Medulla oblongata (tissue), 1 donor: Measurements from ENCODE around the gene LLGL1.

Experiments
- DNase-seq: peaks from one replicate; pipeline ENCODE4 v3.0.0-alpha.2; 2015; ENCODE audit errors: extremely low spot score

The LLGL1 gene

DNA sequence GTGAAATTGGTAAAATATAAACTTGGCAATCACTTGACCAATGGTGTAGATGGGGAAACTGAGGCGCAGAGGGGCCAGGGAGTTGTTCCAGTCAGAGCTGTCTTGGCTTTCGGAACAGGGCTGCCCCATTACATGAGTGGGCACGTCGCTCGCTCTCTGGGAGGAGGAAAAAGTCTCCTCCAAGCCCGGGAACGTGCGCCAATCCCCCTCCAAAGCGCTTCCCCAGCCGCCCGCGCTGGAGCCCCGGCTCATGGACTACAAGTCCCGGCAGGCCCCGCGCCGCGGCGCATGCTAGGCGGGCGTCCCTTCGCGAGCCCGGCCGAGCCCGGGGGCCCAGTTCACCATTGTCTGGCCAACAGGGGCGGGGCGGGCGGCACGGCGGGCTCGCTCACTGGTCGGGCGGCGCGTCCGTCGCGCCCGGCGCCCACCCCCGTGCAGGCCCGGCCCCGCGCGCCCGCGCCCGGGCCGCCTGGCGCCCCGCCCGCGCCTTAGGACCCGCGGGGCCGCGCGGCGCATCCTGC is at the start of gene LLGL1:
TSS of gene LLGL1 (plus strand) at position 515 of the 521 bp plus-strand sequence. CDS start 48 bp downstream, outside the sequence.
- peak; percentile 97 for DNase-seq

DNA sequence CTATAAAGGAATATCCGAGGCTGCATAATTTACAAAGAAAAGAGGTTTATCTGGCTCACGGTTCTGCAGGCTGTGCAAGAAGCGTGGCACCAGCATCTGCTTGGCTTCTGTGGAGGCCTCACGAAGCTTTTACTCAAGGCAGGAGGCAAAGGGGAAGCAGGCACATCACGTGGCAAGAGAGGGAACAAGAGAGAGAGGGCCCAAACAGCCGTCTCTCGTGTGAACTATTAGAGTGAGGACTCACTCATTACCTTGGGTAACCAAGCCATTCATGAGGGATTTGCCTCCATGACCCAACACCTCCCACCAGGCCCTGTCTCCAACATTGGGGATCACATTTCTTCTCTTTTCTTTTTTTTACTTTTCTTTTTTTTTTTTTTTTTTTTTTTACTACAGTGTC is 49.3 kb upstream of the LLGL1 start:
- peak; percentile 76 for DNase-seq

DNA sequence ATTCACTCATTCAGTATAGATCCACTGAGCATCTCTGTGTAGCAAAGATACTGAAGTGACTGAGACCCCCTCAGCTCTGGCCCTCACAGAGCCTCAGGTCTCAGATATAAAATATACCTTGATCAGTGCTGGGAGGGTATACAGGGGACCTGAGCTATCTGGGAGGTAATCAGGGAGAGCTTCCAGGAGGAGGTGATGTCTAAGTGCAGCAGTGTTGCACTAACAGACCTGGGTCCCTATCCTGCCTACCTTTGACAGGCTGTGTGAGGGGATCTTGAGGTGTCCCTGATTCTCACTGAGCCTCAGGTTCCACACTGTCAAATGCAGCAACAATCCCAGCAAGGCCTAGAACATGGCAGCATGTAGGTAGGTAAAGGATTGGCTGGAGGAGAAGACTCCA is 48.3 kb upstream of the LLGL1 start:
- no peak for DNase-seq

DNA sequence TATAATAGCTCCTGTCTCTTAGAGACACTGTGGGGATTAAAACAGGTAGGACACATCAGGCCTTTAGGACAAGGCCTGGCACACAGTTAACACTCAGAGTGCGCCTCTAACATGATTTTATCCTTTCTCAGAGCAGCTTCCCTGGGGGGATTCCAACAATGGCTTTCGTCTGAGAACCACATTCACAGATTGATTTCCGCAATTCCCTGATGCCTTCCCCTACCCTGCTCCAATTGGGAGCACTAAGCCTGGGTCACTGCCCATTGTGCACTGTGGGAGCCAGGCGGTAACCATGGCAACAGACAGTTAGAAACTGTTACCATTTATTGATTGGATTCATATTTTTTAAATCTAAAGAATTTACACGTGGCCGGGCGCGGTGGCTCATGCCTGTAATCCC is 47.7 kb upstream of the LLGL1 start:
- no peak for DNase-seq

DNA sequence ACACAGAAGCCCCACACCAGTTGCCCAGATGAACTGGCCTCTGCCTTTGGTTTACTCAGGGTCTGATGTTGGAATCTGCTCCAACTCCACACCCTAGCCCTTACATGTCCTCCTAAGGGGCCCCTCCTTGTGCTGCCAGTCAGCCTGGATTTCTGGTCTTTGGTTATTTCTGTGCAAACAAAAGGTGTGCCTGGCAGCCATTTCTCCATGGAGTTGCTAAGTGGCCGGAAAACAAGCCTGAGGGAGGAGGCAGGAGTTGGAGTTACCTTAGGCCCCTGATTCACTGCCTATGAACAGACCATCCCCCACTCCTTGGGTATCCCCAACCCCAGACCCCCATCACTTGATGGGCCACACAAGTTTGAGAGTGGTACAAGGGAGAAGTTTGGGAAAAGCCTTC is 46.2 kb upstream of the LLGL1 start:
- DNase-seq, result no peak

DNA sequence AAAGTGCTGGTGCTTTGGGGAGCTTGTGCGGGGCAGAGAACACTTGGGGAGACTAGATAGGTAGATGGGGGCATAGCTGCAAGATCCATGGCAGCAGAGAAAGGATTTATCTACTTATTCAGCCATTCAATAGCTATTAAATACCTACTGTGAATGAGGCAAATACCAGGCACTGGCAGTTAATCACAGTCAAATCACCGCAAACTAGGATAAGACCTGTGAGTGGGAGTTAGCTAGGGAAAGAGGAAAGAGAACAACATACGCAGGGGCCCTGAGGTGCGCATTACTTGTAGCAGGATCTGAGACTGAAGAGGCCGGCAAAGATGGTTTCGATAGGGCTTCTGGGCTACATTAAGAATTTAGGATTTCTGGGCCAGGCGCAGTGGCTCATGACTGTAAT is 45.6 kb upstream of the LLGL1 start:
- DNase-seq, result no peak

DNA sequence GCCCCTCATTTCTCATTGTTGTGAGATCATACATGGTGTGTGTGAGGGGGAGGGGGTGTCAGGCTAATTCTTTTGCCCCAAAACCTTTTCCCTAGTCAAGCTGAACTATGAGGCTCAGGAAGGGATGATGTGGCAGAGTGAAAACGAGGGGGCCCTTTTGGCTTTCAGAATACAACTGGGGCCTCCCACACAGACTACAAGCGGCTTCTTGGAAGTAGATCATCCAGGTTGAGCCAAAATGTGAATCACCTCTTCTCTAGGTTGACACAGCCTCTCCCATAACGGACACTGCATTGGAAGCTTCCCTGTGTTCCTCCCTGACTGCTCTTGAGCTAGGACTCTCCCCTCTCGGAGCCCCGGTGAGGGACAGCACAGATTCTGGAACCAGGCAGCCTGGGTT is 44.1 kb upstream of the LLGL1 start:
- no peak for DNase-seq

DNA sequence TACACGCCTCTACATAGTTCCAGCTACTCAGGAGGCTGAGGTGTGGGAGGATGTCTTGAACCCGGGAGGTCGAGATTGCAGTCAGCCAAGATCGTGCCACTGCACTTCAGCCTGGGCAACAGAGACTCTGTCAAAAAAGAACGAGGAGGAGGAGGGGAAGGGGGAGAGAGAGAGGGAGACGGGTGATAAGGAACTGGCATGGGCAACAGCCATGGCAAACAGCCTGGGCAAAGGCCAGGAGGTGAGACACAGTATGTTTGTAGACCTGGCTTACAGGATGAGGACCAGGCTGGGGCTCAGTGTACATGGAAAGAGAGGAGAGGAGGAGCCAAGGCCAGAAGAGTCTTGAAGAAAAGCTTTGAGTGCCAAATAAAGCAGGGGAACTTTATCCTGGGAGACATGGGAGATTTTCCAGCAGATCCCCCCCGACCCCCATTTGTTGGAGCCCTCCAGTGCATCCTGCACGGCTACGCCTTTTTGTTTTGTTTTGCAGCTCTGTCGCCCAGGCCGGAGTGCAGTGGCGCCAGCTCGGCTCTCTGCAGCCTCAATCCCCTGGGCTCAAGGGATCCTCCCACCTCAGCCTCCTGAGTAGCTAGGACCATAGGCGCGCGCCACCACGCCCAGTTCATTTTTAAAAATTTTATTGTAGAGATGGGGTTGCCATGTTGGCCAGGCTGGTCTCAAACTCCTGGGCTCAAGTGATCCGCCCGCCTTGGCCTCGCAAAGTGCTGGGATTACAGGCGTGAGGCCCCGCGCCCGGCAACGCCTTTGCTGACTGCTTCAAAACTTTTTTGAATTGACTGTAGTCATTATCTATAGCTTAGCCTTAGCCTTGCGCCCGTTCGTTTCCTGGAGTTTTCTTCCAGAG is 43.1 kb upstream of the LLGL1 start:
- DNase-seq, result no peak

DNA sequence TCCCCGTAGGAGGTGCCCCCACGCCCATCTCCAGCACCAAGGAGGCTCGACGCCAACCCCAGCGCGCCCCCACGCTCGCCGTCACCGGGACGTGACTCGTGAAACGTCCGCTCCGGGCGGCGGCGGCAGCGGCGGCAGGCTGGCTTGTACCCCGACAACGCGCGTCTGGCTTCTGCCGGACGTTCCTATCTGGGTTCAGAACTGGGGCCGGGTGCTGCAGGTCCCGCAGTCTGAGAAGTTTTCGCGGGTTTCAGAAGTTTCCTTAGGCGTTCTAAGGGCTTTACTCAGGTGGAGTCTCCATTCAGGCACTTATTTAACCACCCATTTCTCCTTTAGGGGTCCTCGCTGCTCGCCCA is 42.5 kb upstream of the LLGL1 start:
- no peak for DNase-seq

DNA sequence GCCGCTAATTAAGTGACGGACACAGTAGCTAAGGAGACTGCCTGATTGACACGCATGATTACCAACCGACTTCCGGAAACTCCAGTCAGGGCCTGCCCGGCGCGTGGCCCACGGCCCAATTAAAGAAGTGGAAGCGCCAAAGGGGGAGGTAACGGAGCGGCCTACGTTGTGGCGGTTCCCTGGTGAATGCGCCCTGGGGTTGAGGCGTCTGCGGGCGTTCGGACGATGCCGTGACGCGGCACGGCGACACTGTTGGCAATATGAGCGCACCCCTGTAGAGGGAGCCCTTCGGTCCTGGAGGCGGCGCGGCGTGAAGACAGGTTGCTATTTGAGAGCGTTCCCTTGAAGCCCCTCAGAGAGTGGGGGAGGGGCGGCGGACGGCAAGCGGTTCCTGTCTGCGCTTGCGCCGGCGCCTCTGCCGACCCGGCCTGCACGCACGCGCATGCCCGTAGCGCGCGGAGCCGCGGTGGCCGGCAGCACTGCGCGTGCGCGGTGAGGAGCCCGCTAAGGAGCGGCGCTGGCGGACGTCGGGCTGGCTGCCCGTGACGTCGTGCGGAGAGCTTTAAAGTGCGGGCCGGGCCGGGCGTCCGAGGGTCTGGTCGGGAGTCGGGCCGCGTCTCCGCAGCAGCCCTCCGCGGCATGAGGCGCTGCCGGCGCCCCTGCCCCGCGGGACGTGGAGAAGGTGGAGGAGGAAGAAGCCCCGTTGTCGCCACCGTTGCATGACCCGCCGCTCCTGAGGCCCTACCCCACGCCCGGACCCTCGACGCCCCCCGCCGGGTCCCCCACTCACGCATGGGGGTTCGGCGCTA is 41.9 kb upstream of the LLGL1 start, which contains the start of gene ALKBH5:
TSS of gene ALKBH5 (plus strand) at position 495 of the 809 bp plus-strand sequence. CDS start 416 bp downstream, outside the sequence.
- peak; percentile 99 for DNase-seq

DNA sequence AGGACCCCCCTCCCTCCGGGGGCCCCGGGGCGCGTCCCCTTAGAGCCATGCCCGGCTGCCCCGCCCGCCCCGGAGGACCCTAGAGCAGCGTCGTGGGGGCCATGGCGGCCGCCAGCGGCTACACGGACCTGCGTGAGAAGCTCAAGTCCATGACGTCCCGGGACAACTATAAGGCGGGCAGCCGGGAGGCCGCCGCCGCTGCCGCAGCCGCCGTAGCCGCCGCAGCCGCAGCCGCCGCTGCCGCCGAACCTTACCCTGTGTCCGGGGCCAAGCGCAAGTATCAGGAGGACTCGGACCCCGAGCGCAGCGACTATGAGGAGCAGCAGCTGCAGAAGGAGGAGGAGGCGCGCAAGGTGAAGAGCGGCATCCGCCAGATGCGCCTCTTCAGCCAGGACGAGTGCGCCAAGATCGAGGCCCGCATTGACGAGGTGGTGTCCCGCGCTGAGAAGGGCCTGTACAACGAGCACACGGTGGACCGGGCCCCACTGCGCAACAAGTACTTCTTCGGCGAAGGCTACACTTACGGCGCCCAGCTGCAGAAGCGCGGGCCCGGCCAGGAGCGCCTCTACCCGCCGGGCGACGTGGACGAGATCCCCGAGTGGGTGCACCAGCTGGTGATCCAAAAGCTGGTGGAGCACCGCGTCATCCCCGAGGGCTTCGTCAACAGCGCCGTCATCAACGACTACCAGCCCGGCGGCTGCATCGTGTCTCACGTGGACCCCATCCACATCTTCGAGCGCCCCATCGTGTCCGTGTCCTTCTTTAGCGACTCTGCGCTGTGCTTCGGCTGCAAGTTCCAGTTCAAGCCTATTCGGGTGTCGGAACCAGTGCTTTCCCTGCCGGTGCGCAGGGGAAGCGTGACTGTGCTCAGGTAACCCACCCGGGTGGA is 41.0 kb upstream of the LLGL1 start:
- peak; percentile 58 for DNase-seq

DNA sequence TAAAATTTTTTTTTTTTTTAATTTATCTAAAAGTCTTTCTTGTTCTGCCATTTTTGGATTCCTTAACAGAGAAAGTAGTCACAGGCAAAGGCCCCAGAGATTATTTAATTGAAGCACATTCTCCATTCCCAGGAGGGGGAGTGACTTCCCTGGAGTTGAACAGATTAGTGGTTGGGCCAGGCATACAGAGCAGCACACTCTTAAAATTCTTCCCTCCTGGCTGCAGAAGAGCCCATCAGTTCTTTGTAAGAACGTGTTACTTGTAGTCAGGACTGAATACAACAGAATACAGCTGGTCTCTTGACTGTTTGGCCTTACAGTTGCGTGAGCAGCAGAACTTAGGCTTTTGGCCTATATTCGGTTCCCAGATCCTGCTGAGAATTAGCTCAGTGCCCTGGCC is 40.0 kb upstream of the LLGL1 start:
- peak; percentile 39 for DNase-seq

DNA sequence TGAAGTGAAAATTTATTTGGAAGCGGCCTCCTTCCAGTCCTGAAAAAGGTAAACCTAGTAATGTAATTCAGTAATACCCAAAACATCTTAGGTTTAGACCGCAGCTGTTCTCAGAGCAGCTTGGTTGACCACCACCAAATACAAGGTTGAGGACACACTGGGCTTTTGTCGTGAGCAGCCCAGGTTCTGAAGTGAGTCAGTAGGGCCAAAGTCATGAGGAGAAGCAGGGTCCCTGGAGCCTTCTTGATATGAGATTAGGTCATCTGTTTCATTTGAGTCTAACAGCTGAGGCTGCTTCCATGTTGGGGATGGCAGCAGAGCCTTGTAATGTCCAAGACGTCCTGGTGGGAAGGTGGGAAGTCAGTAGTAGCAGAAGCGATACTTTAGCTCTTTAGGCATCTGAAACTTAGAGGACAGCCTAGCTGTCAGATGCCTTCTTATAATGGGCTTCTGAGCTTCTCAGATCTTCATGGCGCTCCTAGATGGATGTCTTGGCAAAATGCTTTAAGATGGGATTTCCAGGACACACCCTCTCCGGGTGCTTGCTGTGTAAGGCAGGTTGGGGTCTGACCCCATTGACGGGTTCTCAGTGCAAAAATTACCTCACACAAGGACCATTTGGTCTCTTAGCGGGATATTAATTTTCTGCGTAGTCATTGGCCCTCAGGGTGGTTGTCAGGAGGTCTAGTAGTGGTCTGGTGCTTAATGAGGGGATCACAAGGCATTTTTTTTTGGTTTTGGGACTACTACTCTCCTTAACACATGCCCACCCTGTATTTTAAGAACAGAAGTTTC is 39.4 kb upstream of the LLGL1 start:
- DNase-seq, result peak; percentile 16

DNA sequence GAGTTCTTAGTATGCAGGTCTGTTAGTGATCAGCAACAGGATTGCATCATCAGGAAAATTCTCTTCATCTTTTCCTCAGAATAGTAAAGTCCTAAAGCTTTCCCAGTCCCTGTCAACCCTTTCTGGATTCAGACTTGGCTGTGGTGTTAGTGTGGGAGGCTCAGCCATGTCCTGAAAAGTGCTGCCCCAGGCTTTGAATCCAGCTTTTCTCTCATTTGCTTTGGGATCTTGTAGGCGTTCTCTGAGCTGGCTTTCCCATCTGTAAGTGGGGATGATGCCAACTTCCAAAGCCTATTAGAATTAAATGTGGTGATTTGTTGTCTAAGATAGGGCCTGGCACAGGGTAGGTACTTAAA is 38.8 kb upstream of the LLGL1 start:
- DNase-seq, result peak; percentile 51

DNA sequence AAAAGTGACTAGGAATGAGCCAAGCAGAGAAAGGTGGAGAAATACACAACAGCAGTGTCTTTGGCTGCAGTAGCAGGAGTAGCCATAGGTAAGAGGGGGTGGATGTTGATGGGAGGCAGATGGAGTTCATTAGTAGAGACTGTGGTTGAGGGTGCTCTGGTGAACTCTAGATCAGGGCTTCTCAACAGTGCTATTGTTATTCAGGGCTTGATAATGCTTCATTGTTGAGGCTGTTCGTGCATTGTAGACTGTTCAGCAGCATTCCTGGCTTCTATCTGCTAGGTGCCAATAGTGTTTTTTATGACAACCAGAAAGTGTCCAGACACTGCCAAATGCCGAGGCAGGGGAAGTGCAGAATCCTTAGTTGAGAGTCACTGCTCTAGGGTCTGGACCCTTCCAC is 38.2 kb upstream of the LLGL1 start:
- DNase-seq, result peak; percentile 85

DNA sequence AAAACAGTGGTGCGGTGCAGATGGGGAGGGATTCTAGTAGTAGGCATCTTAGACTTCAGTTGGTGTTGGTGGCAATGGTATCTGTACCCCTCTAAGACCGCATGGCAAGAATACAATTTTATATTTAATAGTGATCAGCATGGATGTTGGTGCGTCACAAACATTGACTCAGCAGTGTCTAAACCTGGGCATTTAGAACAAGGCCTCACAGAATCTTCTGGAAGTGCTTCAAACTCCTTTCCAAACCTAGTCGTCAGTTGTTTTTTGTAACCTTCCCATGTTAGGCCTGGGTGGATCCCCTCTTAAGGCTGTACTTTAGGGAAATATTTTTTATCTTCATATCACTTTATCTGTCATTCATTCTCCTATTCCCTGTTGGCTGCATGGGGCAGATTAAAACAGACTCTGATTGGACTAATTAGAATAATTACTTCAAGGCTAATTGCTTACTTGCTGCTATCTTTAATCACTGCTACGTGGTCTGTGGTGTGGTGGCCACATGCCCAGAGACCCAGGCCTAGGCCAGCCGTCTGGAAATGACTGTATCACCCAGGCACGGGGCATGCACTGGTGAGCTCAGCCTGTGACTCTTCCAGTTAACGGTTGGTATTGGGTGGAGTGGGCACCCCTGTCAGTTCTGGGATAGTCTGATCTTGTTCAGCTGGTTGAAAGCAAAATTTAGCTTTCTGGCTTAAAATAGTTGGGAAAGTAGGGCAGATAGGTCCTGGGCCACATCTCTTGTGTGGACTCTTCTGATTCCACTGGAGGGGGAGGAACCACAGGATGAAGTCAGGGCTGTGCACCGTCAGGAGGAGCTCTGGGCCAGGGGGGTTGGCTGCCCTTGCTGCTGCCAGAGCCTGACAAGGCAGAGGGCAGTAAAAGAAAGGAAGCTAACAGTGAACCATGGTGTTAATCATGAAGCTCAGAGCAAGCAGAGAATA is 37.3 kb upstream of the LLGL1 start:
- peak; percentile 33 for DNase-seq

DNA sequence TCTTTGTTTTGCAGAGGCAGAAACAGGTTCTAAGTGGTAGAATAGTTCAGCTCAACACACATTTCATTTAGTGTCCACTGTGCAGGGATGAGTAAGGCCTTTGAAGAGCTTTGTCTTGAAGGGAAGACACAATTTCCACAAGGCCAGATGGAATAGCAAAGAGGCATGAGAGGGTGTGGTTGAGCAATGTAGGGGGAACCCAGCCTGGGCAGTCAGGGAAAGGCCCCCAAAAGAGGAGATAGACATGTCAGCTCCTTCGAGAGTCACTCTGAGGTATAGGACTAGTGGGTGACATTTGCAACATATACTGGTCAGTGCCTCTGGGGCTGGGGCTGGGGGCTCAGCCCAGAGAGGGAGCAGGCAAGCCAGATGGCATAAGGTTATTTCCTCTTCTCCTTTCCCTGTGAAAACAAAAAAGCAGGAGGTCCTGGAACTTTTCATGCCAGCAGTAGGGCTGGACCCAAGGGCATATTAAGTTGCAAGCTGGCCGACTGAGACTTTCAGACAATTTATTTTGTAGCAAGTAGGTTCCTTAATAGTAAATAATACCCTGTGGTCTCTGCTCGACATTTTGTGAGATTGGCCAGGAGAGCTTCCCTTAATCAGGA is 34.7 kb upstream of the LLGL1 start:
- DNase-seq, result no peak

DNA sequence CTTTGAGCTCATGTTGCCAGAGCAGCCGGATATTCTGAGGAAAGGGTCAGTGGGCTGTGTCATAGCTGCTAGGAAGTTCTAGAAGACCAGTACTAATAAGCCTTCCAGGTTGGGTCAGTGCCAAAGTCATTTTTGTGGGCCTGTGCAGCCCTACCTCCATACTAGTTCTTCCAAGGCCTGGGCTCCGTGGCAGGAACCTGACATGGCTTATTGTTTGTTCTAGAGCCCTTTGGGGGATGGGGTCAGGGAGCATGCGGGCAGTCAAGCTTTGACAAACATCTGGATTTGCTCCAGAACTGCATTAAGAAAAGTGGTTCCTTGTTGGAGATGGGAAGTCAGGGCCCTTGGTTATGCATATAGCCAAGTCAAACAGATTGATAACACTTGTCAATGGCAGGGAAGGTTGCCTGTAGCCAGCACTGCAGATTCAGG is 34.2 kb upstream of the LLGL1 start:
- DNase-seq, result no peak

DNA sequence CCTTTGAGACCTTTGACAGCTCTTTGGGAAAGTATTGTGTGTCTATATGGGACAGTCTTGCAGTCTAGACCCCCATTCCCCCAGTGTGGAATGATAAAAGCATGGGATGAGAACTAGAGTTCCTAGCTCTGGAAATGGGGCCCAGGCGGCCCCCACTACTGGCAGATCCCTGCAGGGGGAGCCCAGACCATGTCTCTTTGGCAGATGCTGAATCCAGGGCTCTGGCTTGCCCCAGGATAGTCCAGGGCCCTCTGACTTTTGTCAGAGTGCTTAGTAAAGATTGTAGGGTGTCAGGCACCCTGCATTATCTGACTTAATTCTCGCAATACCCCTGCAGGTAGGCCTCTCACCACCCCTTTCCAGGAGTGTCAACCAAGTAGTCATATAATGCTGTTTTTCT is 33.5 kb upstream of the LLGL1 start:
- no peak for DNase-seq
